ENCODE data around the gene UPF3A.

DNA sequence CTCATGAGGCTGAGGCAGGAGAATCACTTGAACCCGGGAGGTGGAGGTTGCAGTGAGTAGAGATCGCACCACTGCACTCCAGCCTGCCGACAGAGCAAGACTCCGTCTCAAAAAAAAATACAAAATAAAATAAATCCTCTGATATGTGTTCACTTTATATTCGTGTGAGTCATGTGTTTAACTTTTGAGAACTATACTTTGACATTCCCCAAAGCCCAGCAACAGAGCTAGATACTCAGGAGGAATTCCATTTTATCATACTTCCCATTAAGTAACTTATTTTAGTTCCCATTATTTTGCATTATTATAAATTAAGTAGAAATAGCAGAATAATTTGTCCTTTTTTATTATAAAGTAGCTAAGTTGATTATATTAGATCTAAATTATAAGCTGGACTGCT lies 29.6 kb downstream of the UPF3A start:
- TF ChIP-seq, protein P1, sequence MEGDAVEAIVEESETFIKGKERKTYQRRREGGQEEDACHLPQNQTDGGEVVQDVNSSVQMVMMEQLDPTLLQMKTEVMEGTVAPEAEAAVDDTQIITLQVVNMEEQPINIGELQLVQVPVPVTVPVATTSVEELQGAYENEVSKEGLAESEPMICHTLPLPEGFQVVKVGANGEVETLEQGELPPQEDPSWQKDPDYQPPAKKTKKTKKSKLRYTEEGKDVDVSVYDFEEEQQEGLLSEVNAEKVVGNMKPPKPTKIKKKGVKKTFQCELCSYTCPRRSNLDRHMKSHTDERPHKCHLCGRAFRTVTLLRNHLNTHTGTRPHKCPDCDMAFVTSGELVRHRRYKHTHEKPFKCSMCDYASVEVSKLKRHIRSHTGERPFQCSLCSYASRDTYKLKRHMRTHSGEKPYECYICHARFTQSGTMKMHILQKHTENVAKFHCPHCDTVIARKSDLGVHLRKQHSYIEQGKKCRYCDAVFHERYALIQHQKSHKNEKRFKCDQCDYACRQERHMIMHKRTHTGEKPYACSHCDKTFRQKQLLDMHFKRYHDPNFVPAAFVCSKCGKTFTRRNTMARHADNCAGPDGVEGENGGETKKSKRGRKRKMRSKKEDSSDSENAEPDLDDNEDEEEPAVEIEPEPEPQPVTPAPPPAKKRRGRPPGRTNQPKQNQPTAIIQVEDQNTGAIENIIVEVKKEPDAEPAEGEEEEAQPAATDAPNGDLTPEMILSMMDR (conservative IDR thresholded peaks at IDR 0.05; ENCODE audit: low read length): no peak
- no peak for TF ChIP-seq EZH2phosphoT487 (IDR thresholded peaks at IDR 0.05; ENCODE audit: borderline replicate concordance)

Data from Loucy (cell line).